GM21529 (cell line): ENCODE measurements around the gene KIF16B.

Source experiments
- ATAC-seq: cut with Tn5 transposase; IDR thresholded peaks from one replicate; pipeline ENCODE4 v1.9.1; 2021; ENCODE audit not compliant: unreplicated experiment

KIF16B gene

DNA sequence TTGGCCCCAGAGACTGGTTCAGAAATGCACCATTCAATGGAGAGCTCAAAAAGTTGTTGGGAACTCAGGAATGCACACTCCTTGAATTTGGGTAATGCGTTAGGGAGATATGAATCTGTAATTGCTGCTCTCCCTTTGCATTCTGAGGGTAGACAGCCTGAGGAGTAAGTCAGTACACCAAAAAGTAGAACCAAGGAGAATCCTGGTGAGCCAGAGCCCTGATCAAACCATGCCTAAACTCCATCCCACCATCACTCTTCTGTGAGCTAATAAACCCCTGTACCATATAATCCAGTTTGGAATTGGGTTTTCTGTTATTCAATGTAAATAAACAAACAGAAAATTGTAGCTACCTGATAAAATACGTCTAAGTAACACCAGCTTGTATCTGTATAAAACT, 90.2 kb downstream of the KIF16B start:
- no peak for ATAC-seq

DNA sequence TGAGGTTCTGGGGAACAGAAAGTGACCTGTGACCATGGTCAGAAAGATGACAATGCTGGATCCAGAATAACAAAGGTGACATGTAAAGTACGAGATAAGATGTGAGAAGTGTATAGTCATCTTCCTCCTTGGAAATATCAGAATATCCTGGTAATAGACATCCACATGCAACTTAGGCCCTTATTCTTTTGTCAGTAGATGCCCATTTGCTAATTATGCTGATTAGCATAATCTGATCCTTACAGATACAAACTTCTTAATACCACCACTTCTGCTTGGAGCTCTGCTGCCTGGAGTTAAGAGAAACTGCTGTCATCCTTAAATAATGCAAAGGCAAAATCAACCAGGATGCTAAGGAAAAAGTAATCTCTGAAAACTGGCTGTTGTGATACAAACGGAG, 91.3 kb downstream of the KIF16B start:
- ATAC-seq: no peak

DNA sequence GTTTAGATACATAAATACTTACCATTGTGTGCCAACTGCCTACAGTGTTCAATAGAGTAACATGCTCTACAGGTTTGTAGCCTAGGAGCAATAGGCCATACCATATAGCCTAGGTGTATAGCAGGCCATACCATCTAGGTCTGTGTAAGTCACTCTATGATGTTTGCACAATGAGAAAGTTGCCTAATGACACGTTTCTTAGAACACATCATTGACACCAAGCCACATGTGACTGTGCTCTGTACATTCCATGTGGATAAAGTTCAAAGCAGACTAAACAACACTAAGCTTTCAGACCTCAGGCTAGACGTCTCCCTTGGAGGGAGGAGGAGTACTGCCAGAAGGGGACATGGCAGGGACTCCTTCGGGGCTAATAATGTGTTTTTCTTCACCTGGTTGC, 93.6 kb downstream of the KIF16B start:
- ATAC-seq: no peak

DNA sequence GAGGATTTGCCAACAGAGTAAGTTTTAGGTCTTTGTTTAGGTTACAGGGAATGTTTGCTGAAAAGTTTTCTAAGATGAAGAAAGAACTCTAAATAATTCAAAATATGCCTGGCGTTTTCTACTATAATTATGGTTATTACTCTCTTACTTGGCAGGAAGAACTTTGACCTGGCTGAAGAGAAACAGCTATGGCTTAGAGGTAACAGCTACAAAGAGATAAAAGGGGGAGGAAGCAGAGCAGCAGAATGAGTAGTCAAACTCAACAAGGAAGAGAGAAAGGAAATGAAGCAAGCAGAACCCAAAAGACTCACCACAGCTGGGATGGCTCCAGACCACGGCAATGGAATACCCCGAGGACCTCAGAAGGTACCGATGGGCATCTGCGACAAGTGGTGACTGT, 95.6 kb downstream of the KIF16B start:
- ATAC-seq: no peak

DNA sequence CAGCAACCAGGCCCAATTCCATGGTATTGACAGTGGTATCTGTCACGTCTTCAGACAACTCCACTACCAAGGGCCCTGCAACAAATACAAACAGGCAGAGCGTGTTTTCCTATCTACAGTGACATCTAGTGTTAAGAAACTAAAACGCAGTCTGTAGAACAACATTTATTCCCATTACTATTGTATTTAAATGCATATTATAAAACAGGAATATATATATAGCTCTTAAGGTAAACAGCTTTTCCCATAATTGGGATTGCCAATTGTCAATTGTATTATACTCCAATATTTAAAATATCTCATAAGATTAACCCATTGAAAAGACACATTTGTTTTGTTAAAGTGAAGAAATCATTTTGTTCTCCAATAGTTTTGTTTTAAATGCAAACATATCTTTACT, 97.2 kb downstream of the KIF16B start:
- ATAC-seq: peak; percentile 88

DNA sequence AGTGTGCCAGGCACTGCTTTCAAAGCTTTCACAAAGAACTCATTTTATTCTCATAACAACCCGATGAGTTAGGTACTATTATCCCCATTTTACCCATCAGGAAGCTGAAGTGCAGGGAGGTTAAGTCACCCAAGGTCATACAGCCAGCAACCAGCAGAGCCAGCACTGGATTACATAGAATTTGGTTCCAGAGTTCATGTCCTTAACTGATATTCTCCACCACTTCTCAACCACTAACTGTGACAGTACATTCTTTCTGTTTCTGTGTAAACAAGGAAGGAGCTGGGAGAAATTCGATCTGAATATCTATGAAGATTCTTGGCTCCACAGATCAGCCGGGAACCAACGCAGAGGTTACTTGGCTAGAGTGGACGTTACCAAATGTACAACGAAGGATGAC, 98.0 kb downstream of the KIF16B start:
- ATAC-seq: no peak

DNA sequence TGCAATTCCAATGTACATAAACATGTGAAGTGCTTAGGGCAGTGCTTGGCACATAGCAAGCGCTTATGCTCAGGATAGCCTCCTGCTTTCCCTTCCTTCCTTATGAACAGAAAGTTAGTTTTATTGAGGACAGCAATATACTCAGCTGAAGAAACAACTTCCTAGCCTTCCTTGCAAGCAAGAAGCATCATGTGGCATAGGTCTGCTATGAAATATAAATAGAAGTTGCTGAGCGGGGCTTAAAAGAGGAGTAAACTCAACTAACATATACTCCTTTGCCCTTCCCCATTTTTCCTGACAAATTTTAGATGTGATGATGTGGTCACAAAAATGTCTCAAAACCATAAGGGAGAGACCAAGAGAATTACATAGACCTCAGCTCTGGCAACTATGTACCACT, 98.9 kb downstream of the KIF16B start:
- ATAC-seq: no peak

DNA sequence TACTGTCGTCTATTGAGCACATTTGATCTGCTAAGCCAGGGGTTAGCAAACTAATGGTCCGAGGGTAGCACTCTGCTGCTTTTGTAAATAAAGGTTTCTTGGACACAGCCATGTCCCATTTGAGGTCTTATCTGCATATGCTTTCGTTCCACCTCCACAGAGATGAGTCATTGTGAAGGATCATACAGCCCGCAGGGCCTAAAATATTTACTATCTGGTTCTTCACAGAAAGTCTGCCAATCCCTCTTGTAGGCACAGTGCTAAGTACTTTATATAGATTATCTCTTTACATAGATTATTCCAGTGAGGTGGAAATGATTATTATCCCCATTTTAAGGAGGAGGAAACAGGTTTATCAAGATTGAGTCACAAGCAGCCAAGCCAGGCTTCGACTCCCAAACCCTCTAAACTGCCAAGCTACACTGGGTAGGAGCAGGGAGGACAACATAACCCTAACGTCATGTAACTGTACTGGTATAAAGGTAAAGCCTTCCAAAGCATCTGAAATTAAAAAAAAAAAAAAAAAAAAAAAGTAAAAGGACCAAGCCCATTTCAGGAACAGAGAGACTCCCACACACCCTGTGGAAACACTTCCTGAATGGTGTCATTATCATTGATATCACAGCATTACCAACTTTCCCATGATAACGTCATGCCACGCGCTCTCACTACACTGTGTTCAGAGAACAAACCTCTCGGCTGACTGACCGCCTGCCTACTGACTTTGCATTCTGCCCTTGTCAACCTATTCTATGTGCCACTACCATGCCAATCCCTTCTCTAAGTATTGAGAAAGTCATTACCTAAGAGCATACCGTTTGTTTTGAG, 101.0 kb downstream of the KIF16B start:
- ATAC-seq: no peak

DNA sequence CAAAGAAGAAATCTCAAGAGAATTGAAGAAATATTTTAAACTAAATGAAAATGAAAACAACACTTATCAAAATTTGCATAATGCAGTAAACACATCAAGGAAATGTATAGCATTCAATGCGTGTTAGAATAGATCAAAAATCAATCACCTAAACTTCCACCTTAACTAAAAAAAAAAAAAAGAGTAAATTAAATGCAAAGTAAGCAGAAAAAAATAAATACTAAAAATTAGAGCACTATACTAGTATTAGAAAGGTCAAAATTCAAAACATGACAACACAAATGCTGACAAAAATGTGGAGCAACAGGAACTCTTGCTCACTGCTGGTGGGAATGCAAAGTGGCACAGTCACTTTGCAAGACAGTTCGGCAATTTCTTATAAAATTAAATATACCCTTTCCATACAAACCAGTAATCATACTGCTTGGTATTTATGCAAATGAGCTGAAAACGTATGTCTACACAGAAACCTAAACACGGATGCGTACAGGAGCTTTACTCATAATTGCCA, 103.8 kb downstream of the KIF16B start:
- no peak for ATAC-seq

DNA sequence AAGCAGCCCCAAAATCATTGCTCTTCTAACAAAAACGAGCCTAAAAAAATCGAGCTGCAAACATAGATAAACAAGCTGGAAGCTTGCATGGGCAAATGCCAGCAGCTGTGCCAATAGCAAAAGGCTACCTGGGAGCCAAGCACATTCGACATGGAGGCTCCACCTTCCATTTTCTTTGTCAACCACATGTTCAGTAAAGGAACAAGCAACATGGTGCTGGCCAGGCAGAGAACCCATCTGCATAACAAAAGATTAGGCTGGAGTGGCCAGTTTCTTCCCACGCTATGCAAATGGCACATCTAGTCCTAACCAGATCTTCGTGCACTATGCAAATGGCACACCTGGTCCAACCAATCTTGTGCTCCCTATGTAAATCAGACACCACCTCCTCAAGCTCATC, 110.5 kb downstream of the KIF16B start:
- no peak for ATAC-seq

DNA sequence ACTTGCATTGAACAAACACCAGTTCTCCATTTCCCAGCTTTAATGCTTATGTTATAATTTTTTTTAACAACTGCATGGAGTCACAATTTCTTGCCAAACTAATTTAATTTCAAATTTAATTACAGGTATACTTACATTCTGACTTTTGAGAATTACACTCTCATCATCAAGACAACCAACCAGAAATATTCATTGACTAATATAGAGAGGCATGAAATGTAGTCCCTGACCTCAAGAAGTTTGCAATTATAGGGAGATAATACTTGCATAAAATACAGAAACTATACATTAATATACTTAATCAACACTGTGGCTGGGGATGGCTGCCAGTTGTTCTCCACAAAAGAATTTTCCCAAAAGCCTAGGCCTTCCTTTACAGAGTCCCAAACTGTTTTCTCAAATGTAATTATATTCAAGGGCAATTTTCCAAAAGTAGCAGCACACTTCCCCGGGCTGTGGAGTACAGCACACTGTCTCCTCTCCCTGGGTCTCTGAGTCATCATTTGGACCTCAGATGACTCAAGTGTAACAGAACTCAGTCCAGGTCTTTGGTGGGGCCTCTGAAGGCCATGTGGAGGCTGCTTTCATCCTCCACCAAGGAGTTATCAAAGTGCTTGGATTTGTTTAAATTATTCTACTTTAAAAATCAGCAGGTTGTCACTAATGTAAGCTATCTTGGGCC, 114.1 kb downstream of the KIF16B start:
- ATAC-seq: no peak

DNA sequence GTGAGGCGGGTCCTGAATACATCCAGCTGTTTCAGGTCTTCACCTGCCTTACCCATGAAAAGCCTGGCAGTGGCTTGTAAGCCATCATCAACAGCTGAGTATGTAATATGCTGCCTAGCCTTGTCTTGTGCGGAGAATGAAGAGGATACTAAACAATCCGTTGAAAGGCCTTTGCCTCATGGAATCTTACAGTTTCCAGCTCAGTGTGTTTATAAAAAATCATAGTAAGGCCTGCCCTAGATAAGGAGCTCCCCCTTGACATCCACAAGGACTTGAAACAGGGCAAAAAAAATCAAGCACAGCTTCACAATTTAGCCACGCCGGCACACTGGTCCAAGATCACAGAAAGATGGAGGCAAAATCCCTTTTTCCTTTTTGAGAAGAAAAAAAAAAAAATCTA, 115.7 kb downstream of the KIF16B start:
- no peak for ATAC-seq

DNA sequence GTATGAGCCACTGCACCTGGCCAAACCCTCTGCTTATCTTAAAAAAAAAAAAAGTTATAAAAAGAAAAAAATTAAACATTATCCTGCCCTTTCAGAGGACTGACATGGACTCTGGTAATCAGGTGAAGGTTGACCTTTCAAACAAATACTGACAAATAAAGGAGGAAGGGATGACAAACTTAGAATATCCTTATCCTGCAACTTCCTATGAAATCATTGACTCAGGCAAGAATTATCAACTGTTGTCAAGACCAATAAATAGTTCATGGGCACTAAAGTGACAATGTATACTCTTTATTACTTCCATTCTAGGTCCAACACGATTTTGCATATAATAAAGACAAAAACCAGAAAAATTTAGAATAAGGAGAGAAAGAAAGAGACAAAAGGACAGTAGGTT, 117.9 kb downstream of the KIF16B start:
- no peak for ATAC-seq

DNA sequence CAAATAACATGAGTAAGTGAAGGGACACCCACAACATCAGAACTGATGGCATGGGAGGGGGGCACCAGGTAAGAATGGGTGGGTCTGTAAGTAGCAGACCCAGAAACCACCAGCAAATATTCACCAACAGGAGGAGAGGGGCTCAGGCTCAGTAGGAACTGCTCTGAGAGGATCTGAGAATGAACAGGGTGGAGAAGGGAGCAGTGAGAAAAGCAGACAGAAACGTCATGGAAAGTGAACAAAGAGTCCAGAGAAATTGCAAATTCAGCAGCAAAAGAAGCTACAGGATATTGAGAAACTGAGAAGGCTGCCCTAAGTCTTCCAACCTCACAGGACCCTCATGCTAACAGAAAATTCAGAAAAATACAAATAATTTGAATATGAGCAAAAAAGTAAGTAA, 121.3 kb downstream of the KIF16B start:
- ATAC-seq: no peak

DNA sequence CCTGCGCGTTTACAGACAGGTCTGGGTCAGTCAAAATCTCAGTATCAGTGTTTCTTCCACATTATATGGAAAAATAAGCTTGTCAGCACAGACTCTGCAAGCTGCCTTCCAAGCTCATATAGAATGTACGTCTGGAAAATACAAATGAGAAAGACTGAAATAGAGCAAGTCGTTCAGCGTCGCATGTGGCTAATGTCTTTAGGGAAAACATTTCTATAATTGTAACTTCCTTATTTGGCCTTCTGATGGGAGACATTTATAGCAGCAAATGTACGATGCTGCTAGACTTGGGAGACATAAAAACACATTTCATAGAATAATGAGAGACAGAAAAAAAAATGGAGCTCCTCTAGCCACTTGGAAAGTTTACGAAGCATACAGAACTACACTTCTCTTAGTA, 122.2 kb downstream of the KIF16B start:
- no peak for ATAC-seq

DNA sequence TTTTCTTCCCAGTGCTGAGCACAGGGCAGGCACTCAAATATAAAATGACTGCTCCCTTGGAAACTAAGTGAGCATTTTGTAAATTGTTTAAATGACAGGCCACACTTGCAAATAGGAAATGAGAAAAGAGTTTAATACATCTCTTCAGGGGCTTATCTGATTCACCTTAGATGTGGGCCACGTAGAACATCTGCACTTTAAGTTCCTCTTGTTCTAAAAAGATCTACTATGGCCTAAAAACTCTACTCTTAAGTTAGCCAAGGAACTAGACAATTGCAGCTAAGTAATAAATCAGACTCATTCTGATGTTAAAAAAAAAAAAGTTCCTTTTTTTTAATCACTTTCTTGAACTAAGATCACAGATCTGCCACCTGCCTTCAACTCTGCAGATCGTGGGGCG, 126.3 kb downstream of the KIF16B start:
- no peak for ATAC-seq

DNA sequence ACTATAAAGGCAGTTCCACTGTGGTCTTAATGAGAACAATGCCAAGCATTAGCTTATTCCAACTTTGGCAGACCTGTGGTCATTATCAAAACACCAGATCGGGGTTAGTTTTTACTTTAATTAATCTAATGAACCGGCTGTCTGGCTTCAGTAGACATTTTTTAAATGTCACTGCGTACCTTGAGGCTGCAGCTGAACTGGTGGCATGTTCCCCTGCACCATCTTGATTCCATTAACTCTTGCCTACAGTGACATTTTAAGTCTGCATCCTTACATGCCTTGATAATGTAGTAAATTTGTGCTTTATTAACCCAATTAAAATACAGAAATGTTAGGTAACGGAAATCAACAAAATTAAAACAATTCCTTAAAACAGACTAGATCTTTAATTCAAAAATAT, 127.0 kb downstream of the KIF16B start:
- no peak for ATAC-seq

DNA sequence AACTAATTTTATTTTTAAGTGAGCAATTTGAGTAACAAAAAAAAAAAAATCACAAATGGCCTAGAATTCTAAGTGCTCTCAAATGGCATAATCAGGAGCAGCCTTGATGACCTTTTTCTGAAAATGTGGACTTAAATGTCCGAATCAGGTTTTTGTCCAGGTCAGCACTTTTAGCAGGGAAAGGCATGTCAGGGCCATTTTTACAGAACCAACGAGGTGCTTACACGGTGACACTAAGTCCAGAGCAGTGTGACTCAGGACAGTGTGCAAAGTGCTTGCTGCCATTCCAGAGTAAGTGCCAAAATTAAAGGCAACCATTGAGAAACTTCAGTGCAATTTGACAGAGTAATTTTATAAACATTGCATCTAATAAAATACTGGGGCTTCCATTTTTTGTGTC, 127.8 kb downstream of the KIF16B start:
- ATAC-seq: no peak

DNA sequence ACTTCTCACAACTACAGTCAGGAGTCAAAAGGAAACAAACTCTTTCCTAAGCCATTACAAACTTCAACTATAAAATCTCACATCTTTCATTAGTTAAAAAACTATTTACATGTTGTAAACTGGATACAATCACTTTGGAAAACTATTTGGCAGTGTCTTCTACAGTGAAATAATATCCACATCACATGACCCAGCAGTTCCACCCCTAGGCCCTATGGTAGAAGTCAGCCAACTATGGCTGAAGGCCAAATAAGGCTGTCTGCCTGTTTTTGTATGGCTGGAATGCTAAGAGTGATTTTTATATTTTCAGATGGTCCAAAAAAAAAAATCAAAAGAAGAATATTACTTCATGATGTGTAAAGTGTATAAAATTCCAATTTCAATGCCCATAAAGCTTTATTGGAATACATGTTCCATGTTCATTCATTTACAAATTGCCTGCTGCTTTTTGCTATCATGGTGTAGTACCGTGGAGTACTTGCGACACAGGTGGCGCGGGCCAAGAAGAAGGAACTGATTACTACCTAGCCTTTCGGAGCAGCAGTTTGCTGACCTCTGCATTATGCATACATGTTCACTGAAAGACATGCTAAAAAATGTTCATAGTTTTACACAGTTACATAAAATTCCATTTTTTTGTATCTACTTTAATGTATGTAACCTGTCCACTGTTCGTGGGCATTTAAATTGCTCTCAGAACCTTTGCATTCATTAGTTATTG, 129.0 kb downstream of the KIF16B start:
- no peak for ATAC-seq

DNA sequence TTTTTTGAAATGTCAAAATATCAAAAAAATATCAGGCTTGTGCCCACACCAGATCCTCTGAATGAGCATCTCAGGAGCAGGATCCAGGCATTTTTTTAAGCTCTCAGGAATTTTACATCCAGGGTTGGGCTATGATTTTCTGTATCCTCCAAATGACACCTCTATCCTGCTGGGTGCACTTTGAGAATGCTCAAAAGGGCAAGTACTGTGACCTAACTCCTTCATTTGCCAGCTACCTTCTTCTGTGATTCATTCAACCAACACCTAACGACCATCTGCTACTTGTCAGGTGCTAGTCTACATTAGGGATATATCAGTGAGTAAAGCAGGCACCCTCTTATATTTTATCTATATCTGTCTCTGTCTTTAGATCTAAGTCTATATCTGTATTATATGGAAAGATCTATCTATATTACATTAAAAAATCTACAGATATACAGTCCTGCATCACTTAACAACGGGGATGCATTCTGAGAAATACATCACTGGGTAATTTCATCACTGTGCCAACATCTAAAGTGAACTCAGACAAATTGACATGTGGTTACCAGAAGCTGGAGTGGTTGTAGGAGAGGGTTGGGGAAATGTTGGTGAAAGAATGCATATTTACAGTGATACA, 131.6 kb downstream of the KIF16B start:
- no peak for ATAC-seq

DNA sequence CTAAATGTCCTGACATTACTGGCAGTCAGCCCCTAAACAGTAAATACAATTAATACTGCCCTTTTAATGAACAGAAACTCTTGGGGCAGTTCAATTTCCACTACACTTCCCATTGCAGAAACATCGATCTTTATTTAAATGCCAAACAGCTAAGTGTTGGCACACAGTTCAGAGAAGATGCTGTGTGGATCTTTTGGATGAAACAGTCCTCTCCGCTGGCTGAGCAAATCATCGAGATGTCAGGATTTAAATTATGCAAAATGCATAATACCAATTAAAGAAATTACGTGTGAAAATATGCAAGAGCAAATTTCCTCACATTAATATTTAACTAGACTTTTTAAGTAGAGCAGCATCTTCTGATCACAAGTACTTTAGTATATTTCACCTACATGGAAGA, 132.6 kb downstream of the KIF16B start:
- no peak for ATAC-seq
